HCT116 (cell line): ENCODE data around the gene SCRN2. TPM values are rescaled to one million over a fixed set of nuclear protein-coding genes. Genes with fewer than 3 reads are reported as not detected.

Experiments used
- ATAC-seq: fragments of 200-7000 bp; cut with Tn5 transposase; 2 replicates; pipeline ENCODE4 v1.9.1; 2020; ENCODE audit warnings: mild to moderate bottlenecking, moderate library complexity
- BruUV-seq: library from RNA; stranded (reverse); fragments of 400-500 nt; replicated peaks from 2 replicates; lab custom pipeline; 2021; lab: Mats Ljungman, UMichigan
- CTCF ChIA-PET: fragments of 300-600 bp; sonication (Branson Sonifier 250); formaldehyde crosslinking; loops from one replicate; lab custom pipeline; 2021; ENCODE audit warnings: antibody characterized with exemption; lab: Charles Lee
- POLR2A ChIA-PET: fragments of 300-600, 350-600 bp; sonication (Branson Sonifier 250); formaldehyde crosslinking; loops from one replicate; lab custom pipeline; 2021; ENCODE audit warnings: antibody characterized with exemption; lab: Charles Lee
- RAD21 ChIA-PET, 2 experiments: fragments of 300-600 bp; sonication (Branson Sonifier 250); formaldehyde crosslinking; loops; one replicate each; lab custom pipeline; 2023; ENCODE audit warnings: low total read pairs in 2 of 2; ENCODE audit not compliant: uncharacterized antibody in 2 of 2, unreplicated experiment in 2 of 2, low non-redundant PET in 1 of 2; lab: Charles Lee
- DNase-seq: peaks from one replicate; pipeline ENCODE4 v3.0.0-alpha.2; 2010; ENCODE audit warnings: low read depth, low spot score
- H2AFZ ChIP-seq: fragments of 200-600 bp; shearing (Covaris generic), sonication (generic); 2 replicates; pipeline ENCODE4 v1.6.1; 2017; ENCODE audit warnings: low read depth, mixed run types, mixed read lengths, antibody characterized with exemption, low read length; ENCODE audit not compliant: poor library complexity, severe bottlenecking
- H3K27ac ChIP-seq: 2 replicates; pipeline ENCODE4 v1.5.1; 2012; ENCODE audit warnings: low read depth, low read length
- H3K27me3 ChIP-seq: fragments of 200-600 bp; sonication (generic); 2 replicates; pipeline ENCODE4 v1.6.1; 2016; ENCODE audit warnings: mixed run types, low read length, mixed read lengths; ENCODE audit not compliant: insufficient read depth
- H3K36me3 ChIP-seq, 2 experiments: fragments of 200-500 bp in 1 of 2; fragments of 200-600 bp in 1 of 2; sonication (Bioruptor generic) in 1 of 2; sonication (generic) in 1 of 2; 2 replicates each; pipeline versions ENCODE4 v1.5.1 to v1.6.1; 2014 to 2016; ENCODE audit warnings: low read length in 2 of 2, inconsistent platforms in 1 of 2, mixed read lengths in 1 of 2, mixed run types in 1 of 2; ENCODE audit not compliant: insufficient read depth in 2 of 2, control insufficient read depth in 1 of 2
- H3K4me1 ChIP-seq, 2 experiments: fragments of 200-600 bp in 1 of 2; sonication (generic) in 1 of 2; 2 replicates each; pipeline versions ENCODE4 v1.5.1 to v1.6.1; 2012 to 2017; ENCODE audit warnings: low read length in 2 of 2, inconsistent platforms in 1 of 2, mild to moderate bottlenecking in 1 of 2, mixed read lengths in 1 of 2, mixed run types in 1 of 2, moderate library complexity in 1 of 2; ENCODE audit not compliant: insufficient read depth in 2 of 2, control insufficient read depth in 1 of 2
- H3K4me2 ChIP-seq: fragments of 200-600 bp; sonication (generic); 2 replicates; pipeline ENCODE4 v1.6.1; 2017; ENCODE audit warnings: mixed run types, low read length, mixed read lengths
- H3K4me3 ChIP-seq, 2 experiments: fragments of 200-600 bp in 1 of 2; sonication (generic) in 1 of 2; replicated peaks in 1 of 2; 2 replicates each; pipeline ENCODE4 v1.5.1; 2011 to 2016; ENCODE audit warnings: low read length in 2 of 2, control low read depth in 1 of 2, low read depth in 1 of 2, mild to moderate bottlenecking in 1 of 2, mixed read lengths in 1 of 2, mixed run types in 1 of 2
- H3K79me2 ChIP-seq: fragments of 200-600 bp; sonication (generic); 2 replicates; pipeline ENCODE4 v1.6.1; 2017; ENCODE audit warnings: mild to moderate bottlenecking, mixed run types, low read length, moderate library complexity, mixed read lengths; ENCODE audit not compliant: insufficient read depth
- H3K9ac ChIP-seq: fragments of 200-600 bp; sonication (generic); 2 replicates; pipeline ENCODE4 v1.6.1; 2016; ENCODE audit warnings: low read length, mixed read lengths
- H3K9me2 ChIP-seq: fragments of 200-600 bp; sonication (generic), shearing (Covaris generic); 2 replicates; pipeline ENCODE4 v1.6.1; 2017; ENCODE audit warnings: mixed run types, mild to moderate bottlenecking, moderate library complexity; ENCODE audit not compliant: insufficient read depth
- H3K9me3 ChIP-seq, 2 experiments: fragments of 200-500 bp in 1 of 2; fragments of 200-600 bp in 1 of 2; sonication (Bioruptor generic) in 1 of 2; sonication (generic) in 1 of 2; 2 replicates each; pipeline ENCODE4 v1.6.1; 2014 to 2017; ENCODE audit warnings: low read length in 2 of 2, mixed read lengths in 2 of 2, inconsistent platforms in 1 of 2, low read depth in 1 of 2, mild to moderate bottlenecking in 1 of 2, mixed run types in 1 of 2, moderate library complexity in 1 of 2; ENCODE audit not compliant: control insufficient read depth in 1 of 2, insufficient read depth in 1 of 2
- H4K20me1 ChIP-seq: fragments of 200-600 bp; sonication (generic), shearing (Covaris generic); 2 replicates; pipeline ENCODE4 v1.6.1; 2017; ENCODE audit warnings: mixed run types, mild to moderate bottlenecking, moderate library complexity; ENCODE audit not compliant: insufficient read depth
- CBX3 ChIP-seq: IDR thresholded peaks from 2 replicates; pipeline ENCODE4 v1.6.1; 2012; ENCODE audit warnings: low read depth
- EGR1 ChIP-seq: IDR thresholded peaks from 2 replicates; pipeline ENCODE4 v1.6.1; 2012; ENCODE audit warnings: low read depth
- RAD21 ChIP-seq: IDR thresholded peaks from 2 replicates; pipeline ENCODE4 v1.6.1; 2012; ENCODE audit warnings: low read depth, mild to moderate bottlenecking
- SIN3A ChIP-seq: IDR thresholded peaks from 2 replicates; pipeline ENCODE4 v1.6.1; 2012; ENCODE audit warnings: low read depth
- YY1 ChIP-seq: IDR thresholded peaks from 2 replicates; pipeline ENCODE4 v1.6.1; 2011; ENCODE audit warnings: low read length, low read depth, moderate library complexity, mild to moderate bottlenecking; ENCODE audit not compliant: insufficient replicate concordance; ENCODE audit errors: extremely low read depth
- ZNF274 ChIP-seq: fragments of 200-500 bp; sonication (Bioruptor generic); IDR thresholded peaks from 2 replicates; pipeline ENCODE4 v1.6.1; 2014; ENCODE audit warnings: mild to moderate bottlenecking, low read depth, low read length, inconsistent platforms
- intact Hi-C: fragments of 100-400 bp; cut with micrococcal nuclease; formaldehyde crosslinking; loops from 2 replicates; pipeline ENCODE4 v1.10.0; 2022
- total RNA-seq: library from RNA; stranded (reverse); gene quantifications from one replicate; pipeline ENCODE4 v1.2.1, GENCODE V29; 2021; ENCODE audit not compliant: unreplicated experiment
- TF ChIP-seq, protein P1 (sequence below): IDR thresholded peaks from 2 replicates; pipeline ENCODE4 v1.6.1; 2011; ENCODE audit warnings: mild to moderate bottlenecking, low read length, moderate library complexity; ENCODE audit not compliant: insufficient replicate concordance; ENCODE audit errors: extremely low read depth
- TF ChIP-seq, protein P2 (sequence below), 3 experiments: fragments of 200-600 bp in 1 of 3; sonication (generic) in 1 of 3; IDR thresholded peaks in 2 of 3; conservative IDR thresholded peaks in 1 of 3; 2 replicates each; pipeline ENCODE4 v1.5.1; 2012 to 2017; ENCODE audit warnings: low read depth in 2 of 3, low read length in 2 of 3, antibody characterized with exemption in 1 of 3, borderline replicate concordance in 1 of 3, control low read depth in 1 of 3, mild to moderate bottlenecking in 1 of 3, mixed read lengths in 1 of 3, mixed run types in 1 of 3, moderate library complexity in 1 of 3; ENCODE audit not compliant: insufficient read depth in 1 of 3

SCRN2 gene
- total RNA-seq, 1 experiment from 2014 or later, result 53.2 TPM

DNA sequence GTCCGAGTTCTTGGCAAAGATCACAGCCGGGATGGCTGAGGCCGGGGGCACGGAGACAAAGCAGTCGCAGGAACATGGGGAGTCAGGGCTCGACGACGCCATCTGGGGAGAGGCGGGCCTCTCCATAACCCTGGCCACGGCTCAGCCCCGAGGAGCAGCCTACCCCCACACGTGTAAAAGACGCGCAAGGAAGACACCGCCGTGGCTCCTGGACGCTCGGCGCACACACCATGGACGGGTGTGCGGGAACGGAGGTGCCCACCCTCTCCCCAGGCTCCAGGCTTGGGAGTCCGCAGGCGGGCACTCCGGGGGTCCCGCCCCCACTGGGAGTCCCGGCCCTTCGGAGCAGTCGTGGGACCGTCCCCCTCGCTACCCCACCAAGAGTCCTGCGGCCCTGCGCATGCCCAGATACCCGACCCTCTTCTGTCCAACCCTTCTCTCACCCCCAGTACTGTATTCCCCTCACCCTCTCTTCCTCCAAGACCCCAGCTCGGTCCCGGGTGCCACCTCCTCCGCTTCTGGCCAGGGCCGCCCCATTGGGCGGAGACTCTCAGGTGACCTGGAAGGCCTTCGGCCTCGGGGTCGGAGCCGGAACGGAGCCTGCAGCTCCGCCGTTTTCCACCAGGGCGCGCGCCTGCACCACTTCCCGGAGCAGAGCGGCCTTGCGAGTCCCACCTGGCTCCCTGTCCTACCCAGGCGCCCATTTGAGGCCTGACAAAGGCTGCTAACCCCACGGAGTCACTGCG is at the start of gene SCRN2 (continued):
- TF ChIP-seq, protein P1, sequence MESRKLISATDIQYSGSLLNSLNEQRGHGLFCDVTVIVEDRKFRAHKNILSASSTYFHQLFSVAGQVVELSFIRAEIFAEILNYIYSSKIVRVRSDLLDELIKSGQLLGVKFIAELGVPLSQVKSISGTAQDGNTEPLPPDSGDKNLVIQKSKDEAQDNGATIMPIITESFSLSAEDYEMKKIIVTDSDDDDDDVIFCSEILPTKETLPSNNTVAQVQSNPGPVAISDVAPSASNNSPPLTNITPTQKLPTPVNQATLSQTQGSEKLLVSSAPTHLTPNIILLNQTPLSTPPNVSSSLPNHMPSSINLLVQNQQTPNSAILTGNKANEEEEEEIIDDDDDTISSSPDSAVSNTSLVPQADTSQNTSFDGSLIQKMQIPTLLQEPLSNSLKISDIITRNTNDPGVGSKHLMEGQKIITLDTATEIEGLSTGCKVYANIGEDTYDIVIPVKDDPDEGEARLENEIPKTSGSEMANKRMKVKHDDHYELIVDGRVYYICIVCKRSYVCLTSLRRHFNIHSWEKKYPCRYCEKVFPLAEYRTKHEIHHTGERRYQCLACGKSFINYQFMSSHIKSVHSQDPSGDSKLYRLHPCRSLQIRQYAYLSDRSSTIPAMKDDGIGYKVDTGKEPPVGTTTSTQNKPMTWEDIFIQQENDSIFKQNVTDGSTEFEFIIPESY, result peak; percentile 58
- TF ChIP-seq YY1 (peak; percentile 76), CBX3 (no peak), ZNF274 (no peak), EGR1 (peak; percentile 71), SIN3A (no peak; the same call in 1 of the 2 replicates)
- TF ChIP-seq, all 23 proteins: peak for 8

DNA sequence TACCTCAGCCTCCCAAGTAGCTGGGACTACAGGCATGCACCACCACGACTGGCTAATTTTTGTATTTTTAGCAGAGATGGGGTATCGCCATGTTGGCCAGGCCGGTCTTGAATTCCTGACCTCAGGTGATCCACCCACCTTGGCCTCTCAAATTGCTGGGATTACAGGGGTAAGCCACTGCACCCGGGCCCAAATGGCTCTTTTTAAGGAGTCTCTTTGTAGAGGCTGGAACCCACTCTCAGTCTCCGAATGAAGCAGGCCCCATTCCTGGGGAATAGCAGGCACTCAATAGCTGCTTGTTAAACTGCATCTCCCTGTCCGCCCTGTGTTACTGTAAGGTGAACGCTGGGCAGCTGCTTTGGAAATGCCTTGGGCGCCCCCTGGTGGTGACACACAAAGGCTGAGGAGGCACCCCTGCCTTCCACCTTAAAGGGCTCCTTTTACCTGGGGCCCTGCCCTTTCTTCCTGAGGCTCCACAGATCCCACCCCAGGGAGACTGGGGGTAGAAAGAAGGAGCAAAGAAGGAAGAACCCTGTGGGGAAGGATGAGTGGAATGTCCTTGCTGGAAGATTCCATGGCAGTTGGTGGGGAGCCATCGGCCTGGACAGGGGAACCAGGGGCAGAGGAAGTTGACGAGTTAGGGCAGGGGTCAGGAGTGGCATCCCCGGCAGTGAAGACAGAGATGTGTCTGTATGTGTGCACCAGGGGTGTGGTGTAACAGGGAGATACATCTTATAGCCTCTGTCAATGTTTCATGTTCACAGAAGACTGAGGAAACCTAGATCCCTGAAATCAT is 48.9 kb upstream of the SCRN2 start:
- H3K36me3 ChIP-seq, result no peaks in the 10 kb centered on the region
- no peak overlapping the region for H2AFZ ChIP-seq
- no peak overlapping the region for H3K4me3 ChIP-seq
- H3K4me1 ChIP-seq, result peaks cover 0 to 32% of the 10 kb centered on the region in 2 experiments; a peak in 2 of 4 replicates
- ChIA-PET RAD21 (interaction anchor here (0.6 to 3.5 kb wide), 7 partner anchors 39 to 111 kb away, joined by 3 to 43 read pairs (median 5); partner anchors contain the start of genes SCRN2 (in 2 of the 2), SP6 (in 2 of the 2) and PNPO (in 1 of the 2)), CTCF (interaction anchor here (0.6 to 8.7 kb wide), 21 partner anchors 9 to 128 kb away, joined by 3 to 393 read pairs (median 4); partner anchors contain the start of genes CDK5RAP3, LRRC46, MRPL10 and OSBPL7), POLR2A (interaction anchor here (0.9 to 2.9 kb wide), 4 partner anchors 47 to 129 kb away, joined by 3 to 15 read pairs (median 8); partner anchors contain the start of gene SCRN2)
- intact Hi-C loops, result loop anchor here (1.0 to 10.0 kb wide), 2 partner anchors 49 to 235 kb away; partner anchors contain the start of gene SCRN2
- H3K79me2 ChIP-seq, result no peaks in the 10 kb centered on the region
- DNase-seq, result peak; percentile 78
- H3K27ac ChIP-seq, result no peak overlapping the region
- no peak overlapping the region for H3K4me2 ChIP-seq
- peak; percentile 99 for ATAC-seq
- no peaks in the 10 kb centered on the region for H3K27me3 ChIP-seq
- H4K20me1 ChIP-seq, result no peaks in the 10 kb centered on the region
- no peaks in the 10 kb centered on the region for H3K9me3 ChIP-seq
- no TSS peak for BruUV-seq
- TF ChIP-seq RAD21 (peak; percentile 100), SIN3A (no peak)
- TF ChIP-seq, protein P2, sequence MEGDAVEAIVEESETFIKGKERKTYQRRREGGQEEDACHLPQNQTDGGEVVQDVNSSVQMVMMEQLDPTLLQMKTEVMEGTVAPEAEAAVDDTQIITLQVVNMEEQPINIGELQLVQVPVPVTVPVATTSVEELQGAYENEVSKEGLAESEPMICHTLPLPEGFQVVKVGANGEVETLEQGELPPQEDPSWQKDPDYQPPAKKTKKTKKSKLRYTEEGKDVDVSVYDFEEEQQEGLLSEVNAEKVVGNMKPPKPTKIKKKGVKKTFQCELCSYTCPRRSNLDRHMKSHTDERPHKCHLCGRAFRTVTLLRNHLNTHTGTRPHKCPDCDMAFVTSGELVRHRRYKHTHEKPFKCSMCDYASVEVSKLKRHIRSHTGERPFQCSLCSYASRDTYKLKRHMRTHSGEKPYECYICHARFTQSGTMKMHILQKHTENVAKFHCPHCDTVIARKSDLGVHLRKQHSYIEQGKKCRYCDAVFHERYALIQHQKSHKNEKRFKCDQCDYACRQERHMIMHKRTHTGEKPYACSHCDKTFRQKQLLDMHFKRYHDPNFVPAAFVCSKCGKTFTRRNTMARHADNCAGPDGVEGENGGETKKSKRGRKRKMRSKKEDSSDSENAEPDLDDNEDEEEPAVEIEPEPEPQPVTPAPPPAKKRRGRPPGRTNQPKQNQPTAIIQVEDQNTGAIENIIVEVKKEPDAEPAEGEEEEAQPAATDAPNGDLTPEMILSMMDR (IDR thresholded peaks at IDR 0.05 in 2 of 3, conservative IDR thresholded peaks at IDR 0.05 in 1 of 3; ENCODE audit: borderline replicate concordance in 1 of 3, insufficient read depth in 1 of 3, low read depth in 2 of 3, low read length in 2 of 3), result peak; percentile 97 to 100 (median 98)
- no peaks in the 10 kb centered on the region for H3K9me2 ChIP-seq
- no peak overlapping the region for H3K9ac ChIP-seq
